Astrocyte (in vitro differentiated cells and primary cell): Measurements from ENCODE around the gene RPRD1B. TPM values are rescaled to one million over a fixed set of nuclear protein-coding genes. Genes with fewer than 3 reads are reported as not detected.

ENCODE experiments used
- DNase-seq: peaks from one replicate; pipeline ENCODE4 v3.0.0-alpha.2; 2010; ENCODE audit warnings: low read depth
- FAIRE-seq: peaks from 2 replicates; lab custom pipeline; 2011; peaks lifted over from hg19 to GRCh38; lab: Jason Lieb, UNC
- H2AFZ ChIP-seq: 2 replicates; pipeline ENCODE4 v1.6.0; 2012; ENCODE audit warnings: low read depth, low read length, inconsistent platforms
- H3K27ac ChIP-seq: 2 replicates; pipeline ENCODE4 v1.5.1; 2011; ENCODE audit warnings: low read depth, low read length, inconsistent platforms
- H3K27me3 ChIP-seq: 2 replicates; pipeline ENCODE4 v1.6.0; 2011; ENCODE audit warnings: low read length, inconsistent platforms; ENCODE audit not compliant: insufficient read depth
- H3K36me3 ChIP-seq: 2 replicates; pipeline ENCODE4 v1.5.1; 2011; ENCODE audit warnings: low read length, inconsistent platforms; ENCODE audit not compliant: insufficient read depth
- H3K4me1 ChIP-seq: 2 replicates; pipeline ENCODE4 v1.5.1; 2011; ENCODE audit warnings: low read length, inconsistent platforms; ENCODE audit not compliant: insufficient read depth
- H3K4me2 ChIP-seq: 2 replicates; pipeline ENCODE4 v1.6.0; 2012; ENCODE audit warnings: low read length, inconsistent platforms
- H3K4me3 ChIP-seq: 2 replicates; pipeline ENCODE4 v1.5.1; 2011; ENCODE audit warnings: low read depth, mild to moderate bottlenecking, low read length, inconsistent platforms; ENCODE audit not compliant: insufficient read depth
- H3K79me2 ChIP-seq: 2 replicates; pipeline ENCODE4 v1.6.0; 2012; ENCODE audit warnings: mild to moderate bottlenecking, low read length, inconsistent platforms; ENCODE audit not compliant: insufficient read depth
- H3K9ac ChIP-seq: 2 replicates; pipeline ENCODE4 v1.6.0; 2012; ENCODE audit warnings: mild to moderate bottlenecking, low read length, inconsistent platforms
- H3K9me3 ChIP-seq: 2 replicates; pipeline ENCODE4 v1.5.1; 2012; ENCODE audit warnings: low read depth, mild to moderate bottlenecking, low read length, inconsistent platforms; ENCODE audit not compliant: insufficient read depth
- H4K20me1 ChIP-seq: 2 replicates; pipeline ENCODE4 v1.6.0; 2012; ENCODE audit warnings: low read length, inconsistent platforms; ENCODE audit not compliant: insufficient read depth
- H3K27ac Mint-ChIP-seq: one replicate; pipeline ENCODE4 v1.8.0; 2021; ENCODE audit warnings: mild to moderate bottlenecking, mixed read lengths; ENCODE audit not compliant: unreplicated experiment
- H3K27me3 Mint-ChIP-seq: one replicate; pipeline ENCODE4 v1.8.0; 2021; ENCODE audit warnings: low read depth, mixed read lengths; ENCODE audit not compliant: unreplicated experiment
- H3K36me3 Mint-ChIP-seq: one replicate; pipeline ENCODE4 v1.8.0; 2021; ENCODE audit warnings: low read depth, mixed read lengths; ENCODE audit not compliant: unreplicated experiment
- H3K4me1 Mint-ChIP-seq: one replicate; pipeline ENCODE4 v1.8.0; 2021; ENCODE audit warnings: low read depth, mixed read lengths; ENCODE audit not compliant: unreplicated experiment
- H3K4me3 Mint-ChIP-seq: one replicate; pipeline ENCODE4 v1.8.0; 2021; ENCODE audit warnings: mild to moderate bottlenecking, moderate library complexity, mixed read lengths; ENCODE audit not compliant: unreplicated experiment
- H3K9me3 Mint-ChIP-seq: one replicate; pipeline ENCODE4 v1.8.0; 2021; ENCODE audit warnings: mild to moderate bottlenecking, mixed read lengths; ENCODE audit not compliant: unreplicated experiment
- CTCF ChIP-seq: IDR thresholded peaks from 2 replicates; pipeline ENCODE4 v1.5.1; 2011; ENCODE audit warnings: low read depth, mild to moderate bottlenecking, inconsistent platforms, low read length, moderate library complexity; ENCODE audit not compliant: insufficient read depth
- EZH2 ChIP-seq: IDR thresholded peaks from 2 replicates; pipeline ENCODE4 v1.6.1; 2012; ENCODE audit warnings: mild to moderate bottlenecking, low read length, inconsistent platforms; ENCODE audit not compliant: insufficient read depth
- total RNA-seq: library from RNA; stranded (reverse); gene quantifications from 2 replicates; pipeline ENCODE4 v1.2.1, GENCODE V29; 2021

RPRD1B gene
- total RNA-seq, 1 donor from 2014 or later: 20.7 TPM

- peaks cover 17% of the 10 kb centered on the region for H3K4me1 Mint-ChIP-seq
- no peak for TF ChIP-seq EZH2
- TF ChIP-seq CTCF: no peak
- H3K36me3 Mint-ChIP-seq: peaks cover 18% of the 10 kb centered on the region
- Histone ChIP-seq H2AFZ (no peak overlapping the region), H4K20me1 (no peaks in the 10 kb centered on the region), H3K9ac (no peak overlapping the region), H3K4me1 (peaks cover 18% of the 10 kb centered on the region), H3K27me3 (no peaks in the 10 kb centered on the region), H3K4me3 (no peak overlapping the region), H3K36me3 (peaks cover 39% of the 10 kb centered on the region), H3K27ac (peak overlapping the region; percentile 32), H3K9me3 (no peaks in the 10 kb centered on the region), H3K79me2 (peaks cover 18% of the 10 kb centered on the region), H3K4me2 (no peak overlapping the region)
- H3K27ac Mint-ChIP-seq: no peak overlapping the region
- H3K27me3 Mint-ChIP-seq: no peaks in the 10 kb centered on the region
- DNase-seq: no peak
- FAIRE-seq: no peak
- H3K9me3 Mint-ChIP-seq: no peaks in the 10 kb centered on the region
- H3K4me3 Mint-ChIP-seq: no peak overlapping the region
These were observed 27.6 kb downstream of the RPRD1B start for GRCh38 chr20:38061109-38061508.

GRCh38 chr20:38062890-38063289 lies 29.3 kb downstream of the RPRD1B start:
- Histone ChIP-seq H3K79me2 (peaks cover 5% of the 10 kb centered on the region), H3K9ac (no peak overlapping the region), H3K4me2 (no peak overlapping the region), H4K20me1 (no peaks in the 10 kb centered on the region), H3K9me3 (no peaks in the 10 kb centered on the region), H3K27ac (no peak overlapping the region), H3K36me3 (peaks cover 52% of the 10 kb centered on the region), H3K4me1 (peaks cover 12% of the 10 kb centered on the region), H3K27me3 (no peaks in the 10 kb centered on the region), H2AFZ (no peak overlapping the region), H3K4me3 (no peak overlapping the region)
- Mint-ChIP-seq H3K27ac (no peak overlapping the region), H3K36me3 (peaks cover 35% of the 10 kb centered on the region), H3K27me3 (no peaks in the 10 kb centered on the region), H3K4me3 (no peak overlapping the region), H3K4me1 (peaks cover 12% of the 10 kb centered on the region), H3K9me3 (no peaks in the 10 kb centered on the region)
- FAIRE-seq (no peak), DNase-seq (no peak)
- TF ChIP-seq CTCF: no peak
- no peak for TF ChIP-seq EZH2

- Histone ChIP-seq H3K9ac (no peak overlapping the region), H3K36me3 (peaks cover 52% of the 10 kb centered on the region), H3K27ac (no peak overlapping the region), H2AFZ (no peak overlapping the region), H3K4me2 (no peak overlapping the region), H3K4me3 (no peak overlapping the region), H3K79me2 (peaks cover 5% of the 10 kb centered on the region), H3K27me3 (no peaks in the 10 kb centered on the region), H3K4me1 (peaks cover 12% of the 10 kb centered on the region), H3K9me3 (no peaks in the 10 kb centered on the region), H4K20me1 (no peaks in the 10 kb centered on the region)
- no peaks in the 10 kb centered on the region for H3K9me3 Mint-ChIP-seq
- TF ChIP-seq CTCF: no peak
- no peak for TF ChIP-seq EZH2
- FAIRE-seq (no peak), DNase-seq (no peak)
- H3K4me1 Mint-ChIP-seq: peaks cover 12% of the 10 kb centered on the region
- H3K27me3 Mint-ChIP-seq: no peaks in the 10 kb centered on the region
- H3K36me3 Mint-ChIP-seq: peaks cover 43% of the 10 kb centered on the region
- H3K27ac Mint-ChIP-seq: no peak overlapping the region
- no peak overlapping the region for H3K4me3 Mint-ChIP-seq
These were observed 30.5 kb downstream of the RPRD1B start for GRCh38 chr20:38063911-38064530.
